Measurements from ENCODE around the gene TNFAIP8L1.

DNA sequence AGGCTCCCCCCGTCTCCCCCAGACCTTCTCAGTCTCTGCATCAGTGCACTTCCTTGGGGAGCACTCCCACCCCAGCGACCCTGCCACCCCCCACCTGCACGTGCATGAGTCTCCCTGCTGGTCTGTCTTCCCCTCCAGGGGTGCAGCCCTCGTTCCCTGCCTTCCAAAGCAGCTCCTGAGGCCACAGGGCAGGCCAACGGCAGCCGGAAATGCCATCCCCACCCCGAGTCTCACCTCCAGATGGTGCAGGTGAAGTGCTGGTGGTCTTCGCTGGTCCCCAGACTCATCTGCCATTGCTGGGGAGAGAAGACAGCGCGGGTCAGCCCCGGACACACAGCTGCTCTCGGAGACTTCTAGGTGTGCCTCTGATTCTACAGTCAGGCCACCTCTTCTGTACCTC lies 25.3 kb downstream of the TNFAIP8L1 start:
- TF ChIP-seq, protein P1, sequence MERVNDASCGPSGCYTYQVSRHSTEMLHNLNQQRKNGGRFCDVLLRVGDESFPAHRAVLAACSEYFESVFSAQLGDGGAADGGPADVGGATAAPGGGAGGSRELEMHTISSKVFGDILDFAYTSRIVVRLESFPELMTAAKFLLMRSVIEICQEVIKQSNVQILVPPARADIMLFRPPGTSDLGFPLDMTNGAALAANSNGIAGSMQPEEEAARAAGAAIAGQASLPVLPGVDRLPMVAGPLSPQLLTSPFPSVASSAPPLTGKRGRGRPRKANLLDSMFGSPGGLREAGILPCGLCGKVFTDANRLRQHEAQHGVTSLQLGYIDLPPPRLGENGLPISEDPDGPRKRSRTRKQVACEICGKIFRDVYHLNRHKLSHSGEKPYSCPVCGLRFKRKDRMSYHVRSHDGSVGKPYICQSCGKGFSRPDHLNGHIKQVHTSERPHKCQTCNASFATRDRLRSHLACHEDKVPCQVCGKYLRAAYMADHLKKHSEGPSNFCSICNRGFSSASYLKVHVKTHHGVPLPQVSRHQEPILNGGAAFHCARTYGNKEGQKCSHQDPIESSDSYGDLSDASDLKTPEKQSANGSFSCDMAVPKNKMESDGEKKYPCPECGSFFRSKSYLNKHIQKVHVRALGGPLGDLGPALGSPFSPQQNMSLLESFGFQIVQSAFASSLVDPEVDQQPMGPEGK (CRISPR knock-in tag; IDR thresholded peaks at IDR 0.05; ENCODE audit: borderline replicate concordance), result no peak
- TF ChIP-seq RARB (CRISPR knock-in tag; IDR thresholded peaks at IDR 0.05), result no peak
- no peak for TF ChIP-seq ZFP3 (CRISPR knock-in tag; IDR thresholded peaks at IDR 0.05)
- no peak for TF ChIP-seq OSR1 (CRISPR knock-in tag; IDR thresholded peaks at IDR 0.05)
- TF ChIP-seq, protein P2, sequence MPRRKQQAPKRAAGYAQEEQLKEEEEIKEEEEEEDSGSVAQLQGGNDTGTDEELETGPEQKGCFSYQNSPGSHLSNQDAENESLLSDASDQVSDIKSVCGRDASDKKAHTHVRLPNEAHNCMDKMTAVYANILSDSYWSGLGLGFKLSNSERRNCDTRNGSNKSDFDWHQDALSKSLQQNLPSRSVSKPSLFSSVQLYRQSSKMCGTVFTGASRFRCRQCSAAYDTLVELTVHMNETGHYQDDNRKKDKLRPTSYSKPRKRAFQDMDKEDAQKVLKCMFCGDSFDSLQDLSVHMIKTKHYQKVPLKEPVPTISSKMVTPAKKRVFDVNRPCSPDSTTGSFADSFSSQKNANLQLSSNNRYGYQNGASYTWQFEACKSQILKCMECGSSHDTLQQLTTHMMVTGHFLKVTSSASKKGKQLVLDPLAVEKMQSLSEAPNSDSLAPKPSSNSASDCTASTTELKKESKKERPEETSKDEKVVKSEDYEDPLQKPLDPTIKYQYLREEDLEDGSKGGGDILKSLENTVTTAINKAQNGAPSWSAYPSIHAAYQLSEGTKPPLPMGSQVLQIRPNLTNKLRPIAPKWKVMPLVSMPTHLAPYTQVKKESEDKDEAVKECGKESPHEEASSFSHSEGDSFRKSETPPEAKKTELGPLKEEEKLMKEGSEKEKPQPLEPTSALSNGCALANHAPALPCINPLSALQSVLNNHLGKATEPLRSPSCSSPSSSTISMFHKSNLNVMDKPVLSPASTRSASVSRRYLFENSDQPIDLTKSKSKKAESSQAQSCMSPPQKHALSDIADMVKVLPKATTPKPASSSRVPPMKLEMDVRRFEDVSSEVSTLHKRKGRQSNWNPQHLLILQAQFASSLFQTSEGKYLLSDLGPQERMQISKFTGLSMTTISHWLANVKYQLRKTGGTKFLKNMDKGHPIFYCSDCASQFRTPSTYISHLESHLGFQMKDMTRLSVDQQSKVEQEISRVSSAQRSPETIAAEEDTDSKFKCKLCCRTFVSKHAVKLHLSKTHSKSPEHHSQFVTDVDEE (CRISPR knock-in tag; IDR thresholded peaks at IDR 0.05), result no peak
- TF ChIP-seq ZFP30 (CRISPR knock-in tag; IDR thresholded peaks at IDR 0.05), result no peak
- TF ChIP-seq, protein P3, sequence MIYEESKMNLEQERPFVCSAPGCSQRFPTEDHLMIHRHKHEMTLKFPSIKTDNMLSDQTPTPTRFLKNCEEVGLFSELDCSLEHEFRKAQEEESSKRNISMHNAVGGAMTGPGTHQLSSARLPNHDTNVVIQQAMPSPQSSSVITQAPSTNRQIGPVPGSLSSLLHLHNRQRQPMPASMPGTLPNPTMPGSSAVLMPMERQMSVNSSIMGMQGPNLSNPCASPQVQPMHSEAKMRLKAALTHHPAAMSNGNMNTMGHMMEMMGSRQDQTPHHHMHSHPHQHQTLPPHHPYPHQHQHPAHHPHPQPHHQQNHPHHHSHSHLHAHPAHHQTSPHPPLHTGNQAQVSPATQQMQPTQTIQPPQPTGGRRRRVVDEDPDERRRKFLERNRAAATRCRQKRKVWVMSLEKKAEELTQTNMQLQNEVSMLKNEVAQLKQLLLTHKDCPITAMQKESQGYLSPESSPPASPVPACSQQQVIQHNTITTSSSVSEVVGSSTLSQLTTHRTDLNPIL (CRISPR knock-in tag; IDR thresholded peaks at IDR 0.05; ENCODE audit: low read depth), result no peak
- TF ChIP-seq ARNTL (CRISPR knock-in tag; IDR thresholded peaks at IDR 0.05; ENCODE audit: borderline replicate concordance, low read depth), result no peak
- TF ChIP-seq CSDC2 (CRISPR knock-in tag; IDR thresholded peaks at IDR 0.05), result no peak
- TF ChIP-seq GLIS3 (CRISPR knock-in tag; IDR thresholded peaks at IDR 0.05), result no peak
- no peak for TF ChIP-seq BACH2 (CRISPR knock-in tag; IDR thresholded peaks at IDR 0.05; ENCODE audit: borderline replicate concordance)
- TF ChIP-seq, protein P4, sequence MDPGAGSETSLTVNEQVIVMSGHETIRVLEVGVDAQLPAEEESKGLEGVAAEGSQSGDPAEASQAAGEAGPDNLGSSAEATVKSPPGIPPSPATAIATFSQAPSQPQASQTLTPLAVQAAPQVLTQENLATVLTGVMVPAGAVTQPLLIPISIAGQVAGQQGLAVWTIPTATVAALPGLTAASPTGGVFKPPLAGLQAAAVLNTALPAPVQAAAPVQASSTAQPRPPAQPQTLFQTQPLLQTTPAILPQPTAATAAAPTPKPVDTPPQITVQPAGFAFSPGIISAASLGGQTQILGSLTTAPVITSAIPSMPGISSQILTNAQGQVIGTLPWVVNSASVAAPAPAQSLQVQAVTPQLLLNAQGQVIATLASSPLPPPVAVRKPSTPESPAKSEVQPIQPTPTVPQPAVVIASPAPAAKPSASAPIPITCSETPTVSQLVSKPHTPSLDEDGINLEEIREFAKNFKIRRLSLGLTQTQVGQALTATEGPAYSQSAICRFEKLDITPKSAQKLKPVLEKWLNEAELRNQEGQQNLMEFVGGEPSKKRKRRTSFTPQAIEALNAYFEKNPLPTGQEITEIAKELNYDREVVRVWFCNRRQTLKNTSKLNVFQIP (CRISPR knock-in tag; IDR thresholded peaks at IDR 0.05; ENCODE audit: borderline replicate concordance, low read depth), result no peak

Data from SK-N-SH treated with all-trans-retinoic acid at 6 μM for 48 hours (cell line).